ENCODE measurements around the gene PET117.
"Not testable (repeated sequence)": the region's sequence is repeated elsewhere in the genome, so short reads cannot be mapped to it uniquely, and the experiment has no call there.

The PET117 gene

GRCh38 chr20:18165553-18165952 lies 27.9 kb downstream of the PET117 start:
- DNase-seq: no peak

- DNase-seq: no peak
Measured at GRCh38 chr20:18166241-18166881, 28.7 kb downstream of the PET117 start.

GRCh38 chr20:18166950-18167349 lies 29.3 kb downstream of the PET117 start:
- DNase-seq: no peak

- DNase-seq: no peak
Measured at GRCh38 chr20:18172379-18172778, 34.7 kb downstream of the PET117 start.

- no peak for DNase-seq
Measured at GRCh38 chr20:18174906-18175683, 37.4 kb downstream of the PET117 start.

GRCh38 chr20:18176318-18176785 lies 38.7 kb downstream of the PET117 start:
- DNase-seq: no peak

- DNase-seq: not testable (repeated sequence)
Measured at GRCh38 chr20:18180366-18180765, 42.7 kb downstream of the PET117 start.

GRCh38 chr20:18180815-18181214 lies 43.2 kb downstream of the PET117 start:
- DNase-seq: no peak

- no peak for DNase-seq
Measured at GRCh38 chr20:18187020-18187419, 49.4 kb downstream of the PET117 start.

GRCh38 chr20:18188434-18188833 lies 50.8 kb downstream of the PET117 start:
- DNase-seq: no peak

GRCh38 chr20:18190338-18191233 lies 52.9 kb downstream of the PET117 start:
- DNase-seq: no peak

- no peak for DNase-seq
Measured at GRCh38 chr20:18191306-18191705, 53.6 kb downstream of the PET117 start.

All from stimulated activated CD4-positive, alpha-beta T cell treated with anti-CD3 and anti-CD28 coated beads, Interleukin-4, amount 100 ng/mL, for 1 hour (primary cell).